ENCODE measurements around the gene APOBR. TPM values are rescaled to one million over a fixed set of nuclear protein-coding genes. Genes with fewer than 3 reads are reported as not detected.

APOBR gene
- total and polyA plus RNA-seq, 9 of the 15 experiments (the other 6 are each of a cell fraction or from before 2014, with no cell fraction given), result 0.08 to 6.1 (median 2.8) TPM; not detected in 1

DNA sequence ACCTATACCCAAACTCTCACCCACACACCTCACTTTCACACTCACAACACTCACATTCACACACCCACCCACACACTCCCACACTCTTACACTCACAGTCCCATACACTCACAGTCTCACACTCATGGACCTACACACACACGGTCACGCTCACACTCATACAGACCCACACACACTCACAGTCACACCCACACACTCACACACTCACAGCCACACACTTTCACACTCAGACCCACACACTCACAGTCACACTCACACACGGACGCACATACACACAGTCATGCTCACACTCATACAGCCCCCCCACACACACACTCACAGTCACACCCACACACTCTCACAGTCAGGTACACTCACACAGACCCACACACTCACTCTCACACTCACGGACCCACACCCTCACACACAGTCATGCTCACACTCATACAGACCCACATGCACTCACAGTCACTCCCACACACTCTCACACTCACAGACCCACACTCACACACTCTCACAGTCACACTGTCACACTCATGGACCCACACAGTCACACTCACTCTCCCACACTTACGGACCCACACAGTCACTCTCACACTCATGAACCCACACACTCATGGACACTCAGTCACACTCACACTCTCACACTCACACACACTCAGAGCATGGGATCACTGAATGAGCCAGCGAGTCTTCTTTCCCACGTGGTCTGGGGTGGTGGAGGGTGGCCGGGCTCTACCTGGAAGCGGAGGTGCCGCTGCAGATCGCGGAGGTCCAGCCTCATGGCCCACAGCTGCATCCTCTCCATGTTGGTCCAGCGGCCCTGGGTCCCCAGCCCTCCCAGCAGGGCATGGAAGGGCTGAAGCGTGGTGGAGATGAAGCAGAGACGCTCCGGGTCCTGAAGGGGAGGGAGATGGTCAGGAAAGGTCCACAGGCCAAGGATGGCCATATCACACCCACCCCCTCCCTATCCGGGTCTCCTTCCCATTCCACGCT lies 7.1 kb downstream of the APOBR start:
- H3K9me1 ChIP-seq (ENCODE audit: control insufficient read depth, insufficient read depth, low read length), result no peaks in the 10 kb centered on the region
- no peak overlapping the region for H3K4me2 ChIP-seq (ENCODE audit: insufficient read depth, low read length)
- intact Hi-C loops (cut with micrococcal nuclease) (no loop called here), in situ Hi-C loops (cut with MboI) (no loop called here)
- H3K4me1 ChIP-seq (replicated peaks in 1 of 2; ENCODE audit: control insufficient read depth in 2 of 2, insufficient read depth in 2 of 2, low read length in 2 of 2), result peaks cover 0 to 32% of the 10 kb centered on the region in 2 experiments; a peak in 2 of 5 replicates
- H3K9ac ChIP-seq (ENCODE audit: insufficient read depth in 1 of 2, low read depth in 2 of 2, low read length in 2 of 2), result peak overlapping the region in 1 of 2 experiments; percentile 48; a peak in 1 of 4 replicates
- ChIA-PET CTCF (ENCODE audit: low intra/inter-chr PET ratio) (no interaction called here), POLR2A (no interaction called here)
- no peaks in the 10 kb centered on the region for H3K36me3 ChIP-seq (ENCODE audit: control insufficient read depth, insufficient read depth, low read length)
- H4K20me1 ChIP-seq (replicated peaks; ENCODE audit: control insufficient read depth, insufficient read depth, low read length), result no peaks in the 10 kb centered on the region
- WGBS (ENCODE audit: insufficient coverage, low coverage, missing lambda C conversion rate), result 40% methylated on average over 16 of the region's 19 CpGs
- BruUV-seq (replicated peaks), result no TSS peak
- H3K27ac ChIP-seq (ENCODE audit: extremely low read depth, low read depth, low read length), result no peak overlapping the region
- H3K27me3 ChIP-seq (ENCODE audit: control insufficient read depth in 2 of 2, insufficient read depth in 2 of 2, low read length in 2 of 2), result peaks cover 0 to 32% of the 10 kb centered on the region in 2 experiments; a peak in 3 of 5 replicates
- no peaks in the 10 kb centered on the region for H3K9me3 ChIP-seq (replicated peaks; ENCODE audit: control insufficient read depth, insufficient read depth, low read depth, low read length)
- no peak for DNase-seq (ENCODE audit: extremely low read depth in 1 of 4, low spot score in 3 of 4)
- H3K4me3 ChIP-seq, result no peak overlapping the region
- no peak for ATAC-seq
- no peak overlapping the region for H2AFZ ChIP-seq (ENCODE audit: low read depth, low read length)
- FAIRE-seq, result no peak
- no peaks in the 10 kb centered on the region for H3K79me2 ChIP-seq (ENCODE audit: control insufficient read depth, insufficient read depth, low read length)
- no peak for TF ChIP-seq SMAD4 (CRISPR knock-in tag; conservative IDR thresholded peaks at IDR 0.05)
- TF ChIP-seq, protein P1, sequence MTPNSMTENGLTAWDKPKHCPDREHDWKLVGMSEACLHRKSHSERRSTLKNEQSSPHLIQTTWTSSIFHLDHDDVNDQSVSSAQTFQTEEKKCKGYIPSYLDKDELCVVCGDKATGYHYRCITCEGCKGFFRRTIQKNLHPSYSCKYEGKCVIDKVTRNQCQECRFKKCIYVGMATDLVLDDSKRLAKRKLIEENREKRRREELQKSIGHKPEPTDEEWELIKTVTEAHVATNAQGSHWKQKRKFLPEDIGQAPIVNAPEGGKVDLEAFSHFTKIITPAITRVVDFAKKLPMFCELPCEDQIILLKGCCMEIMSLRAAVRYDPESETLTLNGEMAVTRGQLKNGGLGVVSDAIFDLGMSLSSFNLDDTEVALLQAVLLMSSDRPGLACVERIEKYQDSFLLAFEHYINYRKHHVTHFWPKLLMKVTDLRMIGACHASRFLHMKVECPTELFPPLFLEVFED (CRISPR knock-in tag; conservative IDR thresholded peaks at IDR 0.05), result peak; percentile 67; the same call in 1 of the 2 replicates
- TF ChIP-seq, protein P2, sequence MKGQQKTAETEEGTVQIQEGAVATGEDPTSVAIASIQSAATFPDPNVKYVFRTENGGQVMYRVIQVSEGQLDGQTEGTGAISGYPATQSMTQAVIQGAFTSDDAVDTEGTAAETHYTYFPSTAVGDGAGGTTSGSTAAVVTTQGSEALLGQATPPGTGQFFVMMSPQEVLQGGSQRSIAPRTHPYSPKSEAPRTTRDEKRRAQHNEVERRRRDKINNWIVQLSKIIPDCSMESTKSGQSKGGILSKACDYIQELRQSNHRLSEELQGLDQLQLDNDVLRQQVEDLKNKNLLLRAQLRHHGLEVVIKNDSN (CRISPR knock-in tag; IDR thresholded peaks at IDR 0.05), result peak; percentile 28; the same call in 1 of the 2 replicates
- no peak for TF ChIP-seq PTBP1 (IDR thresholded peaks at IDR 0.05; ENCODE audit: low read depth, low read length)
- TF ChIP-seq, protein P3, sequence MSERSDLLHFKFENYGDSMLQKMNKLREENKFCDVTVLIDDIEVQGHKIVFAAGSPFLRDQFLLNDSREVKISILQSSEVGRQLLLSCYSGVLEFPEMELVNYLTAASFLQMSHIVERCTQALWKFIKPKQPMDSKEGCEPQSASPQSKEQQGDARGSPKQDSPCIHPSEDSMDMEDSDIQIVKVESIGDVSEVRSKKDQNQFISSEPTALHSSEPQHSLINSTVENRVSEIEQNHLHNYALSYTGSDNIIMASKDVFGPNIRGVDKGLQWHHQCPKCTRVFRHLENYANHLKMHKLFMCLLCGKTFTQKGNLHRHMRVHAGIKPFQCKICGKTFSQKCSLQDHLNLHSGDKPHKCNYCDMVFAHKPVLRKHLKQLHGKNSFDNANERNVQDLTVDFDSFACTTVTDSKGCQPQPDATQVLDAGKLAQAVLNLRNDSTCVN (CRISPR knock-in tag; IDR thresholded peaks at IDR 0.05), result 0 out of 2 replicates have a peak, but pooled peaks have one; percentile 12
- TF ChIP-seq HDAC1 (IDR thresholded peaks at IDR 0.05), result 0 out of 4 replicates have a peak, but pooled peaks of 1 of the 2 experiments have one; percentile 25
- TF ChIP-seq NONO (IDR thresholded peaks at IDR 0.05; ENCODE audit: low read depth in 2 of 2, low read length in 1 of 2), result no peak
- peak; percentile 53 for TF ChIP-seq EGR1 (conservative IDR thresholded peaks at IDR 0.05)
- TF ChIP-seq, protein P4, sequence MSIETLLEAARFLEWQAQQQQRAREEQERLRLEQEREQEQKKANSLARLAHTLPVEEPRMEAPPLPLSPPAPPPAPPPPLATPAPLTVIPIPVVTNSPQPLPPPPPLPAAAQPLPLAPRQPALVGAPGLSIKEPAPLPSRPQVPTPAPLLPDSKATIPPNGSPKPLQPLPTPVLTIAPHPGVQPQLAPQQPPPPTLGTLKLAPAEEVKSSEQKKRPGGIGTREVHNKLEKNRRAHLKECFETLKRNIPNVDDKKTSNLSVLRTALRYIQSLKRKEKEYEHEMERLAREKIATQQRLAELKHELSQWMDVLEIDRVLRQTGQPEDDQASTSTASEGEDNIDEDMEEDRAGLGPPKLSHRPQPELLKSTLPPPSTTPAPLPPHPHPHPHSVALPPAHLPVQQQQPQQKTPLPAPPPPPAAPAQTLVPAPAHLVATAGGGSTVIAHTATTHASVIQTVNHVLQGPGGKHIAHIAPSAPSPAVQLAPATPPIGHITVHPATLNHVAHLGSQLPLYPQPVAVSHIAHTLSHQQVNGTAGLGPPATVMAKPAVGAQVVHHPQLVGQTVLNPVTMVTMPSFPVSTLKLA (conservative IDR thresholded peaks at IDR 0.05), result no peak
- no peak for TF ChIP-seq ZNF444 (CRISPR knock-in tag; IDR thresholded peaks at IDR 0.05)
- TF ChIP-seq NFXL1 (CRISPR knock-in tag; IDR thresholded peaks at IDR 0.05), result no peak
- 0 out of 2 replicates have a peak, but pooled peaks have one; percentile 18 for TF ChIP-seq SMARCA5 (IDR thresholded peaks at IDR 0.05)
- TF ChIP-seq ARID2 (IDR thresholded peaks at IDR 0.05), result peak; percentile 33; the same call in 1 of the 2 replicates
- TF ChIP-seq, protein P5, sequence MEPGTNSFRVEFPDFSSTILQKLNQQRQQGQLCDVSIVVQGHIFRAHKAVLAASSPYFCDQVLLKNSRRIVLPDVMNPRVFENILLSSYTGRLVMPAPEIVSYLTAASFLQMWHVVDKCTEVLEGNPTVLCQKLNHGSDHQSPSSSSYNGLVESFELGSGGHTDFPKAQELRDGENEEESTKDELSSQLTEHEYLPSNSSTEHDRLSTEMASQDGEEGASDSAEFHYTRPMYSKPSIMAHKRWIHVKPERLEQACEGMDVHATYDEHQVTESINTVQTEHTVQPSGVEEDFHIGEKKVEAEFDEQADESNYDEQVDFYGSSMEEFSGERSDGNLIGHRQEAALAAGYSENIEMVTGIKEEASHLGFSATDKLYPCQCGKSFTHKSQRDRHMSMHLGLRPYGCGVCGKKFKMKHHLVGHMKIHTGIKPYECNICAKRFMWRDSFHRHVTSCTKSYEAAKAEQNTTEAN (CRISPR knock-in tag; IDR thresholded peaks at IDR 0.05), result peak; percentile 97
- TF ChIP-seq DNMT1 (IDR thresholded peaks at IDR 0.05), result no peak
